ENCODE results near the gene ACTL6B.

DNA sequence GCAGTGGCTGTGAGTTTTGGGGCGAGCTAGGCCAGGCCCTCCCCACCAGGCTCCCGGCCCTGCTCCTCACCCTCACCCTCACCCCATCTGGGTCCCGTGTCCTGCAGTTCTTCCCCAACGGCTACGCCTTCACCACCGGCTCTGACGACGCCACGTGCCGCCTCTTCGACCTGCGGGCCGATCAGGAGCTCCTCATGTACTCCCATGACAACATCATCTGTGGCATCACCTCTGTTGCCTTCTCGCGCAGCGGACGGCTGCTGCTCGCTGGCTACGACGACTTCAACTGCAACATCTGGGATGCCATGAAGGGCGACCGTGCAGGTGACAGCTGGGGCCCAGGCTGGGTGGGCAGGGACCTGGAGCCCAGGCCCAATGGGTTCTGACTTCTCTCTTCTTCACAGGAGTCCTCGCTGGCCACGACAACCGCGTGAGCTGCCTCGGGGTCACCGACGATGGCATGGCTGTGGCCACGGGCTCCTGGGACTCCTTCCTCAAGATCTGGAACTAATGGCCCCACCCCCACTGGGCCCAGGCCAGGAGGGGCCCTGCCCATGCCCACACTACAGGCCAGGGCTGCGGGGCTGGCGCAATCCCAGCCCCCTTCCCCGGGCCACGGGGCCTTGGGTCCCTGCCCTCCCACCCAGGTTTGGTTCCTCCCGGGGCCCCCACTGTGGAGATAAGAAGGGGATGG, 22.2 kb upstream of the ACTL6B start:
- TF ChIP-seq, protein P1, sequence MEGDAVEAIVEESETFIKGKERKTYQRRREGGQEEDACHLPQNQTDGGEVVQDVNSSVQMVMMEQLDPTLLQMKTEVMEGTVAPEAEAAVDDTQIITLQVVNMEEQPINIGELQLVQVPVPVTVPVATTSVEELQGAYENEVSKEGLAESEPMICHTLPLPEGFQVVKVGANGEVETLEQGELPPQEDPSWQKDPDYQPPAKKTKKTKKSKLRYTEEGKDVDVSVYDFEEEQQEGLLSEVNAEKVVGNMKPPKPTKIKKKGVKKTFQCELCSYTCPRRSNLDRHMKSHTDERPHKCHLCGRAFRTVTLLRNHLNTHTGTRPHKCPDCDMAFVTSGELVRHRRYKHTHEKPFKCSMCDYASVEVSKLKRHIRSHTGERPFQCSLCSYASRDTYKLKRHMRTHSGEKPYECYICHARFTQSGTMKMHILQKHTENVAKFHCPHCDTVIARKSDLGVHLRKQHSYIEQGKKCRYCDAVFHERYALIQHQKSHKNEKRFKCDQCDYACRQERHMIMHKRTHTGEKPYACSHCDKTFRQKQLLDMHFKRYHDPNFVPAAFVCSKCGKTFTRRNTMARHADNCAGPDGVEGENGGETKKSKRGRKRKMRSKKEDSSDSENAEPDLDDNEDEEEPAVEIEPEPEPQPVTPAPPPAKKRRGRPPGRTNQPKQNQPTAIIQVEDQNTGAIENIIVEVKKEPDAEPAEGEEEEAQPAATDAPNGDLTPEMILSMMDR (conservative IDR thresholded peaks at IDR 0.05): no peak
- no peak for TF ChIP-seq EZH2 (IDR thresholded peaks at IDR 0.05; ENCODE audit: low read depth)

Measured in PC-9 (cell line).